ENCODE data around the gene UBA1. TPM values are rescaled to one million over a fixed set of nuclear protein-coding genes. Genes with fewer than 3 reads are reported as not detected.

The UBA1 gene
- total and polyA plus RNA-seq, 10 of the 15 experiments (the other 5 are each of a cell fraction or from before 2014, with no cell fraction given), result 60.4 to 314 (median 216) TPM

- H3K4me3 ChIP-seq, result no peak overlapping the region
- DNase-seq (ENCODE audit: low read depth, low spot score) (no peak), FAIRE-seq (no peak), ATAC-seq (no peak)
- H3K79me2 ChIP-seq (ENCODE audit: control insufficient read depth, insufficient read depth, low read length), result peaks cover 61% of the 10 kb centered on the region
- H4K20me1 ChIP-seq (ENCODE audit: control insufficient read depth, insufficient read depth), result no peaks in the 10 kb centered on the region
- in situ Hi-C loops (cut with MboI), result no loop called here
- WGBS (ENCODE audit: insufficient coverage, insufficient replicate concordance, low lambda C conversion rate, missing lambda C conversion rate), result 17% methylated on average over 2 of the region's 2 CpGs
- H3K4me1 ChIP-seq (ENCODE audit: control insufficient read depth, insufficient read depth, low read length), result peaks cover 6% of the 10 kb centered on the region; the same call in 1 of the 2 replicates
- no peak overlapping the region for H3K27ac ChIP-seq (ENCODE audit: control insufficient read depth, insufficient read depth)
- no peaks in the 10 kb centered on the region; the same call in 2 of the 3 replicates for H3K9me3 ChIP-seq (replicated peaks; ENCODE audit: control insufficient read depth, insufficient read depth, low read length)
- BruUV-seq (replicated peaks), result no TSS peak
- H3K9ac ChIP-seq (ENCODE audit: control insufficient read depth, insufficient read depth, low read length), result no peak overlapping the region
- no peak overlapping the region for H3K4me2 ChIP-seq (ENCODE audit: control insufficient read depth, insufficient read depth)
- POLR2A ChIA-PET, result no interaction called here
- no peaks in the 10 kb centered on the region; a peak in 2 of 4 replicates for H3K36me3 ChIP-seq (ENCODE audit: control insufficient read depth in 2 of 2, insufficient read depth in 2 of 2, low read length in 1 of 2)
- H3K27me3 ChIP-seq (replicated peaks in 1 of 2; ENCODE audit: control insufficient read depth in 2 of 2, insufficient read depth in 2 of 2, low read length in 1 of 2), result no peaks in the 10 kb centered on the region
- H2AFZ ChIP-seq (ENCODE audit: control insufficient read depth, low read depth, low read length), result no peak overlapping the region
- no peak for TF ChIP-seq HCFC1 (IDR thresholded peaks at IDR 0.05; ENCODE audit: low read length)
- no peak for TF ChIP-seq RFX5 (IDR thresholded peaks at IDR 0.05; ENCODE audit: low read depth, low read length)
- TF ChIP-seq YY1 (IDR thresholded peaks at IDR 0.05; ENCODE audit: low read depth, low read length), result no peak
- TF ChIP-seq, protein P1, sequence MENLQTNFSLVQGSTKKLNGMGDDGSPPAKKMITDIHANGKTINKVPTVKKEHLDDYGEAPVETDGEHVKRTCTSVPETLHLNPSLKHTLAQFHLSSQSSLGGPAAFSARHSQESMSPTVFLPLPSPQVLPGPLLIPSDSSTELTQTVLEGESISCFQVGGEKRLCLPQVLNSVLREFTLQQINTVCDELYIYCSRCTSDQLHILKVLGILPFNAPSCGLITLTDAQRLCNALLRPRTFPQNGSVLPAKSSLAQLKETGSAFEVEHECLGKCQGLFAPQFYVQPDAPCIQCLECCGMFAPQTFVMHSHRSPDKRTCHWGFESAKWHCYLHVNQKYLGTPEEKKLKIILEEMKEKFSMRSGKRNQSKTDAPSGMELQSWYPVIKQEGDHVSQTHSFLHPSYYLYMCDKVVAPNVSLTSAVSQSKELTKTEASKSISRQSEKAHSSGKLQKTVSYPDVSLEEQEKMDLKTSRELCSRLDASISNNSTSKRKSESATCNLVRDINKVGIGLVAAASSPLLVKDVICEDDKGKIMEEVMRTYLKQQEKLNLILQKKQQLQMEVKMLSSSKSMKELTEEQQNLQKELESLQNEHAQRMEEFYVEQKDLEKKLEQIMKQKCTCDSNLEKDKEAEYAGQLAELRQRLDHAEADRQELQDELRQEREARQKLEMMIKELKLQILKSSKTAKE (IDR thresholded peaks at IDR 0.05; ENCODE audit: low read depth, poor library complexity, severe bottlenecking), result no peak
- SMC1A ChIA-PET (ENCODE audit: uncharacterized antibody, unreplicated experiment), result no interaction called here
- intact Hi-C loops (cut with micrococcal nuclease; ENCODE audit: unreplicated experiment), result no loop called here
- CTCF ChIA-PET, result interaction anchor here (1.0 kb wide), 1 partner anchor 44 kb away, joined by 3 read pairs; no protein-coding TSS in a partner anchor
- RAD21 ChIA-PET (ENCODE audit: unreplicated experiment), result no interaction called here
These were observed 44.7 kb upstream of the UBA1 start for GRCh38 chrX:47148946-47149345.

DNA sequence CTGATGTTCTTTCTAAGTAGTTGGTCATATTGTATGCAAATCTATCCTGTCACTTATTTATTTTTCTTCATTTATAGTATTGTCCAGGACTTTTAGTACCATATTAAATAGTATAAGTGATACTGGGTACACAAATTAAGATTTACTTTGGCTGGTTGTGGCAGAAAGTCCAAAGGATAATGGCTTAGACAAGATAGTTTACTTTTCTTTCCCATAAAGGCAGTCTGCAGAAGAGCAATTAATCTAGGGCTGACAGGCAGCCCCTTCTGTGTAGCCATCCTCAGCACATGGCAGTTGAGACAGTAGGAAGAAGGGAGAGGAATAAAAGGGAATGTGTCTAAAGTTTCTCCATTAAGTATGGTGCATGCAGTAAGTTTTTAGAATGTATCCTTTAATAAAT, 42.2 kb upstream of the UBA1 start:
- FAIRE-seq, result no peak
- ChIA-PET RAD21 (ENCODE audit: unreplicated experiment) (interaction anchor here (0.8 kb wide), 1 partner anchor 355 kb away, joined by 3 read pairs; no protein-coding TSS in a partner anchor), POLR2A (interaction anchor here (0.5 to 1.6 kb wide), 2 partner anchors 40 to 172 kb away, joined by 4 to 6 read pairs; no protein-coding TSS in a partner anchor), SMC1A (ENCODE audit: uncharacterized antibody, unreplicated experiment) (interaction anchor here (1.2 kb wide), 1 partner anchor 37 kb away, joined by 4 read pairs; no protein-coding TSS in a partner anchor), CTCF (interaction anchor here (2.3 kb wide), 1 partner anchor 58 kb away, joined by 6 read pairs; no protein-coding TSS in a partner anchor)
- in situ Hi-C loops (cut with MboI) (no loop called here), intact Hi-C loops (cut with micrococcal nuclease; ENCODE audit: unreplicated experiment) (no loop called here)
- Histone ChIP-seq H3K27me3 (replicated peaks in 1 of 2; ENCODE audit: control insufficient read depth in 2 of 2, insufficient read depth in 2 of 2, low read length in 1 of 2) (no peaks in the 10 kb centered on the region), H3K9ac (ENCODE audit: control insufficient read depth, insufficient read depth, low read length) (no peak overlapping the region), H3K36me3 (ENCODE audit: control insufficient read depth in 2 of 2, insufficient read depth in 2 of 2, low read length in 1 of 2) (no peaks in the 10 kb centered on the region; a peak in 2 of 4 replicates), H3K4me3 (no peak overlapping the region), H4K20me1 (ENCODE audit: control insufficient read depth, insufficient read depth) (no peaks in the 10 kb centered on the region), H3K4me2 (ENCODE audit: control insufficient read depth, insufficient read depth) (no peak overlapping the region), H2AFZ (ENCODE audit: control insufficient read depth, low read depth, low read length) (no peak overlapping the region), H3K9me3 (replicated peaks; ENCODE audit: control insufficient read depth, insufficient read depth, low read length) (no peaks in the 10 kb centered on the region; the same call in 2 of the 3 replicates), H3K4me1 (ENCODE audit: control insufficient read depth, insufficient read depth, low read length) (peaks cover 6% of the 10 kb centered on the region; the same call in 1 of the 2 replicates), H3K27ac (ENCODE audit: control insufficient read depth, insufficient read depth) (no peak overlapping the region), H3K79me2 (ENCODE audit: control insufficient read depth, insufficient read depth, low read length) (peaks cover 46% of the 10 kb centered on the region)
- DNase-seq (ENCODE audit: low read depth, low spot score), result no peak
- TSS peak; percentile 27 for BruUV-seq (replicated peaks)
- ATAC-seq, result no peak
- no peak for TF ChIP-seq HCFC1 (IDR thresholded peaks at IDR 0.05; ENCODE audit: low read length)
- no peak for TF ChIP-seq MEF2A (IDR thresholded peaks at IDR 0.05; ENCODE audit: insufficient read depth, low read depth, low read length)
- no peak for TF ChIP-seq NKRF (conservative IDR thresholded peaks at IDR 0.05)
- TF ChIP-seq ETV6 (conservative IDR thresholded peaks at IDR 0.05 in 1 of 2, IDR thresholded peaks at IDR 0.05 in 1 of 2; ENCODE audit: borderline replicate concordance in 1 of 2, low read depth in 1 of 2), result no peak
- TF ChIP-seq, protein P2, sequence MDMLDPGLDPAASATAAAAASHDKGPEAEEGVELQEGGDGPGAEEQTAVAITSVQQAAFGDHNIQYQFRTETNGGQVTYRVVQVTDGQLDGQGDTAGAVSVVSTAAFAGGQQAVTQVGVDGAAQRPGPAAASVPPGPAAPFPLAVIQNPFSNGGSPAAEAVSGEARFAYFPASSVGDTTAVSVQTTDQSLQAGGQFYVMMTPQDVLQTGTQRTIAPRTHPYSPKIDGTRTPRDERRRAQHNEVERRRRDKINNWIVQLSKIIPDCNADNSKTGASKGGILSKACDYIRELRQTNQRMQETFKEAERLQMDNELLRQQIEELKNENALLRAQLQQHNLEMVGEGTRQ (IDR thresholded peaks at IDR 0.05; ENCODE audit: borderline replicate concordance, low read depth, low read length), result no peak
- TF ChIP-seq BHLHE40 (IDR thresholded peaks at IDR 0.05; ENCODE audit: borderline replicate concordance in 1 of 2, low read depth in 2 of 2, low read length in 1 of 2), result no peak

Data from GM12878 (cell line).